ENCODE data around the gene SLC24A4. TPM values are rescaled to one million over a fixed set of nuclear protein-coding genes. Genes with fewer than 3 reads are reported as not detected.

The SLC24A4 gene
- total RNA-seq, 1 donor from 2014 or later, result not detected

- Mint-ChIP-seq H3K27ac (no peak overlapping the region), H3K27me3 (ENCODE audit: low read depth) (peaks cover 20% of the 10 kb centered on the region), H3K36me3 (no peaks in the 10 kb centered on the region), H3K9me3 (no peaks in the 10 kb centered on the region), H3K4me1 (no peaks in the 10 kb centered on the region), H3K4me3 (no peak overlapping the region)
- DNase-seq (ENCODE audit: low spot score in 2 of 2, unreplicated experiment in 2 of 2), result no peak
- no peak for TF ChIP-seq CTCF (IDR thresholded peaks at IDR 0.05; ENCODE audit: unreplicated experiment)
These were observed 42.3 kb upstream of the SLC24A4 start for GRCh38 chr14:92280554-92281262.

GRCh38 chr14:92282669-92283068 lies 40.3 kb upstream of the SLC24A4 start:
- H3K4me1 Mint-ChIP-seq, result no peaks in the 10 kb centered on the region
- no peaks in the 10 kb centered on the region for H3K9me3 Mint-ChIP-seq
- H3K27me3 Mint-ChIP-seq (ENCODE audit: low read depth), result peaks cover 18% of the 10 kb centered on the region
- no peak overlapping the region for H3K27ac Mint-ChIP-seq
- TF ChIP-seq CTCF (IDR thresholded peaks at IDR 0.05; ENCODE audit: unreplicated experiment), result no peak
- H3K36me3 Mint-ChIP-seq, result no peaks in the 10 kb centered on the region
- no peak overlapping the region for H3K4me3 Mint-ChIP-seq
- DNase-seq (ENCODE audit: low spot score in 2 of 2, unreplicated experiment in 2 of 2), result no peak

GRCh38 chr14:92285311-92285710 lies 37.7 kb upstream of the SLC24A4 start:
- Mint-ChIP-seq H3K36me3 (no peaks in the 10 kb centered on the region), H3K4me3 (no peak overlapping the region), H3K27ac (no peak overlapping the region), H3K27me3 (ENCODE audit: low read depth) (peaks cover 31% of the 10 kb centered on the region), H3K9me3 (no peaks in the 10 kb centered on the region), H3K4me1 (peaks cover 7% of the 10 kb centered on the region)
- no peak for TF ChIP-seq CTCF (IDR thresholded peaks at IDR 0.05; ENCODE audit: unreplicated experiment)
- no peak for DNase-seq (ENCODE audit: low spot score in 2 of 2, unreplicated experiment in 2 of 2)

- Mint-ChIP-seq H3K36me3 (no peaks in the 10 kb centered on the region), H3K9me3 (no peaks in the 10 kb centered on the region), H3K4me1 (peaks cover 7% of the 10 kb centered on the region)
These were observed 35.0 kb upstream of the SLC24A4 start for GRCh38 chr14:92287987-92288386.

GRCh38 chr14:92288994-92289660 lies 33.8 kb upstream of the SLC24A4 start:
- no peak overlapping the region for H3K27ac Mint-ChIP-seq
- no peak for TF ChIP-seq CTCF (IDR thresholded peaks at IDR 0.05; ENCODE audit: unreplicated experiment)
- peaks cover 46% of the 10 kb centered on the region for H3K27me3 Mint-ChIP-seq (ENCODE audit: low read depth)
- no peak overlapping the region for H3K4me3 Mint-ChIP-seq
- no peaks in the 10 kb centered on the region for H3K36me3 Mint-ChIP-seq
- peaks cover 7% of the 10 kb centered on the region for H3K4me1 Mint-ChIP-seq
- no peaks in the 10 kb centered on the region for H3K9me3 Mint-ChIP-seq
- DNase-seq (ENCODE audit: low spot score in 2 of 2, unreplicated experiment in 2 of 2), result no peak

More at GRCh38 chr14:92287987-92288386, 35.0 kb upstream of the SLC24A4 start:
- TF ChIP-seq CTCF (IDR thresholded peaks at IDR 0.05; ENCODE audit: unreplicated experiment), result no peak
- H3K4me3 Mint-ChIP-seq, result no peak overlapping the region
- DNase-seq (ENCODE audit: low spot score in 2 of 2, unreplicated experiment in 2 of 2), result no peak
- peaks cover 41% of the 10 kb centered on the region for H3K27me3 Mint-ChIP-seq (ENCODE audit: low read depth)
- H3K27ac Mint-ChIP-seq, result no peak overlapping the region
